Fibroblast of lung (primary cell): ENCODE measurements around the gene TGIF1. TPM values are rescaled to one million over a fixed set of nuclear protein-coding genes. Genes with fewer than 3 reads are reported as not detected.

ENCODE experiments used
- DNase-seq, 2 donors: peaks; one replicate each; pipeline versions ENCODE4 v3.0.0 to v3.0.0-alpha.2; 2010; ENCODE audit warnings: low read depth in 2 of 2
- H2AFZ ChIP-seq: 2 replicates; pipeline ENCODE4 v1.5.1; 2012; ENCODE audit warnings: low read length, control low read depth, inconsistent platforms
- H3K27ac ChIP-seq: 2 replicates; pipeline ENCODE4 v1.5.1; 2011; ENCODE audit warnings: low read length, control low read depth; ENCODE audit not compliant: insufficient read depth
- H3K27me3 ChIP-seq: 2 replicates; pipeline ENCODE4 v1.5.1; 2011; ENCODE audit warnings: mild to moderate bottlenecking, low read length; ENCODE audit not compliant: control insufficient read depth, insufficient read depth
- H3K36me3 ChIP-seq: 2 replicates; pipeline ENCODE4 v1.5.1; 2011; ENCODE audit warnings: low read length; ENCODE audit not compliant: control insufficient read depth, insufficient read depth
- H3K4me1 ChIP-seq: 2 replicates; pipeline ENCODE4 v1.5.1; 2011; ENCODE audit warnings: low read length; ENCODE audit not compliant: control insufficient read depth, insufficient read depth; ENCODE audit errors: extremely low read depth
- H3K4me2 ChIP-seq: 2 replicates; pipeline ENCODE4 v1.5.1; 2011; ENCODE audit warnings: low read length, control low read depth; ENCODE audit not compliant: insufficient read depth; ENCODE audit errors: extremely low read depth
- H3K4me3 ChIP-seq, 4 experiments: fragments of 200-600 bp in 1 of 4; sonication (generic) in 1 of 4; replicated peaks in 1 of 4; 2 replicates each; pipeline ENCODE4 v1.5.1; 2011 to 2016; ENCODE audit warnings: low read length in 4 of 4, low read depth in 3 of 4, mild to moderate bottlenecking in 3 of 4, control low read depth in 2 of 4, inconsistent platforms in 1 of 4, mixed read lengths in 1 of 4; ENCODE audit not compliant: insufficient read depth in 1 of 4; ENCODE audit errors: control extremely low read depth in 1 of 4
- H3K79me2 ChIP-seq: 2 replicates; pipeline ENCODE4 v1.5.1; 2012; ENCODE audit warnings: mild to moderate bottlenecking, low read length, inconsistent platforms; ENCODE audit not compliant: control insufficient read depth, insufficient read depth
- H3K9ac ChIP-seq: 2 replicates; pipeline ENCODE4 v1.5.1; 2011; ENCODE audit warnings: mild to moderate bottlenecking, low read length, control low read depth; ENCODE audit not compliant: insufficient read depth
- H3K9me3 ChIP-seq: 2 replicates; pipeline ENCODE4 v1.5.1; 2012; ENCODE audit warnings: low read depth, low read length; ENCODE audit not compliant: control insufficient read depth, insufficient read depth
- H4K20me1 ChIP-seq: 2 replicates; pipeline ENCODE4 v1.5.1; 2011; ENCODE audit warnings: low read length; ENCODE audit not compliant: control insufficient read depth, insufficient read depth; ENCODE audit errors: extremely low read depth
- CTCF ChIP-seq, 2 donors: IDR thresholded peaks in 1 of 2; conservative IDR thresholded peaks in 1 of 2; 1 replicate in 1 of 2; 2 replicates in 1 of 2; pipeline ENCODE4 v1.5.1; 2011 to 2012; ENCODE audit warnings: low read length in 2 of 2, control low read depth in 1 of 2, inconsistent platforms in 1 of 2, low read depth in 1 of 2, mild to moderate bottlenecking in 1 of 2
- EZH2 ChIP-seq: IDR thresholded peaks from 2 replicates; pipeline ENCODE4 v1.5.1; 2012; ENCODE audit warnings: low read length, control low read depth, mild to moderate bottlenecking; ENCODE audit errors: missing control alignments
- polyA plus RNA-seq, 2 donors: library from polyadenylated mRNA; depleted of rRNA in 1 of 2; stranded (reverse) in 1 of 2; unstranded in 1 of 2; fragments of >200 nt; gene quantifications; 2 replicates each; pipeline ENCODE4 v1.2.1, GENCODE V29; 2011 to 2012; ENCODE audit warnings: missing spikeins in 1 of 2
- total RNA-seq: library from RNA; depleted of rRNA; stranded (reverse); fragments of >200 nt; gene quantifications from 2 replicates; pipeline ENCODE4 v1.2.1, GENCODE V29; 2014

TGIF1 gene
- total and polyA plus RNA-seq, 2 donors (not counting 1 experiment from before 2014, with no cell fraction given) = 64.7 to 157 TPM

GRCh38 chr18:3458378-3458777 is 8.4 kb downstream of the TGIF1 start:
- Histone ChIP-seq H3K4me3 (no peak overlapping the region), H3K27me3 (no peaks in the 10 kb centered on the region), H4K20me1 (no peaks in the 10 kb centered on the region), H3K4me1 (peaks cover 12% of the 10 kb centered on the region), H3K79me2 (peaks cover 40% of the 10 kb centered on the region), H3K36me3 (peaks cover 11% of the 10 kb centered on the region), H3K9me3 (no peaks in the 10 kb centered on the region), H3K9ac (no peak overlapping the region), H3K4me2 (no peak overlapping the region), H2AFZ (no peak overlapping the region), H3K27ac (no peak overlapping the region)
- TF ChIP-seq CTCF (conservative IDR thresholded peaks at IDR 0.05 in 1 of 2, IDR thresholded peaks at IDR 0.05 in 1 of 2; ENCODE audit: low read depth in 1 of 2, low read length in 2 of 2) (no peak), EZH2 (no peak)
- peak in 1 of 2 donors; percentile 22 for DNase-seq

- Histone ChIP-seq H2AFZ (no peak overlapping the region), H3K27ac (peak overlapping the region; percentile 3)
- peak; percentile 61 to 88 for DNase-seq
Observed at GRCh38 chr18:3458952-3459853, 9.2 kb downstream of the TGIF1 start.

More at GRCh38 chr18:3458952-3459853, 9.2 kb downstream of the TGIF1 start:
- no peaks in the 10 kb centered on the region for H3K9me3 ChIP-seq
- no peaks in the 10 kb centered on the region for H3K27me3 ChIP-seq
- no peak overlapping the region for H3K4me3 ChIP-seq
- H3K79me2 ChIP-seq = peaks cover 40% of the 10 kb centered on the region
- peaks cover 11% of the 10 kb centered on the region for H3K36me3 ChIP-seq
- H3K4me2 ChIP-seq = no peak overlapping the region
- peaks cover 12% of the 10 kb centered on the region for H3K4me1 ChIP-seq
- no peak overlapping the region for H3K9ac ChIP-seq
- TF ChIP-seq CTCF (conservative IDR thresholded peaks at IDR 0.05 in 1 of 2, IDR thresholded peaks at IDR 0.05 in 1 of 2; ENCODE audit: low read depth in 1 of 2, low read length in 2 of 2) = no peak
- TF ChIP-seq EZH2 = no peak
- no peaks in the 10 kb centered on the region for H4K20me1 ChIP-seq
